SU-DHL-6 (cell line): ENCODE measurements around the gene MB.

Experiments used
- EZH2phosphoT487 ChIP-seq: fragments of 200-600 bp; sonication (generic), shearing (Covaris generic); conservative IDR thresholded peaks from 2 replicates; pipeline ENCODE4 v1.6.1; 2018; ENCODE audit warnings: mild to moderate bottlenecking, antibody characterized with exemption, low read length, moderate library complexity, mixed read lengths
- TF ChIP-seq, protein P1 (sequence below): fragments of 200-600 bp; sonication (generic); IDR thresholded peaks from one replicate; pipeline ENCODE4 v1.5.1; 2017; ENCODE audit warnings: antibody characterized with exemption, mild to moderate bottlenecking, low read length, moderate library complexity; ENCODE audit not compliant: insufficient read depth, poor library complexity, severe bottlenecking

DNA sequence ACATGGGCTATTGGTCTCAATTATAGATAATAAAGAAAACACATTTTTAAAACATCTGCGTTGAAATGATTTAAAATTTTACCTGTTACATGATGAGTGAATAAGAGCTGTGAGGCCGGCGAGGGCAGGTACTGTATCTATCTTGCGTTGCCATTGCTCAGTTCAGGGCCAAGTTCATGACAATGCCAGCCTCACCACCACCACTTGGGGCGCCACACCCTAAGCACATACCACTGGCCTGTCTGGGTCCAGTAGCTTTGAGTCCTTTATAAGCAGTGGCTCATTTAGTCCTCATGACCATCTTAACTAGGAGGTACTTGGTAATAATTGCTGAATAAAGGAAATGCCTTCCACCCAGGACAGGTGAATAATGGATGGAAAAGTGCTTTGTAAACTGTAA is 14.5 kb upstream of the MB start:
- TF ChIP-seq, protein P1, sequence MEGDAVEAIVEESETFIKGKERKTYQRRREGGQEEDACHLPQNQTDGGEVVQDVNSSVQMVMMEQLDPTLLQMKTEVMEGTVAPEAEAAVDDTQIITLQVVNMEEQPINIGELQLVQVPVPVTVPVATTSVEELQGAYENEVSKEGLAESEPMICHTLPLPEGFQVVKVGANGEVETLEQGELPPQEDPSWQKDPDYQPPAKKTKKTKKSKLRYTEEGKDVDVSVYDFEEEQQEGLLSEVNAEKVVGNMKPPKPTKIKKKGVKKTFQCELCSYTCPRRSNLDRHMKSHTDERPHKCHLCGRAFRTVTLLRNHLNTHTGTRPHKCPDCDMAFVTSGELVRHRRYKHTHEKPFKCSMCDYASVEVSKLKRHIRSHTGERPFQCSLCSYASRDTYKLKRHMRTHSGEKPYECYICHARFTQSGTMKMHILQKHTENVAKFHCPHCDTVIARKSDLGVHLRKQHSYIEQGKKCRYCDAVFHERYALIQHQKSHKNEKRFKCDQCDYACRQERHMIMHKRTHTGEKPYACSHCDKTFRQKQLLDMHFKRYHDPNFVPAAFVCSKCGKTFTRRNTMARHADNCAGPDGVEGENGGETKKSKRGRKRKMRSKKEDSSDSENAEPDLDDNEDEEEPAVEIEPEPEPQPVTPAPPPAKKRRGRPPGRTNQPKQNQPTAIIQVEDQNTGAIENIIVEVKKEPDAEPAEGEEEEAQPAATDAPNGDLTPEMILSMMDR, result peak; percentile 65
- no peak for TF ChIP-seq EZH2phosphoT487
